GM12892 (cell line): ENCODE data around the gene CAPN11.
A peak's percentile ranks its signal among the peaks of the same experiment; 100 is the strongest.
"Not testable (repeated sequence)": the region's sequence is repeated elsewhere in the genome, so short reads cannot be mapped to it uniquely, and the experiment has no call there.

Experiments
- DNase-seq: peaks from one replicate; pipeline ENCODE4 v3.0.0; 2011; ENCODE audit not compliant: insufficient read length
- FAIRE-seq: peaks from 2 replicates; lab custom pipeline; 2011; peaks lifted over from hg19 to GRCh38; lab: Jason Lieb, UNC
- POLR2A ChIP-seq: IDR thresholded peaks from 2 replicates; pipeline ENCODE4 v1.6.1; 2011; ENCODE audit warnings: low read depth, low read length, control low read depth
- POLR2AphosphoS5 ChIP-seq: IDR thresholded peaks from 2 replicates; pipeline ENCODE4 v1.6.1; 2011; ENCODE audit warnings: low read depth, low read length, control low read depth
- TAF1 ChIP-seq: IDR thresholded peaks from 2 replicates; pipeline ENCODE4 v1.6.1; 2011; ENCODE audit warnings: low read depth, mild to moderate bottlenecking, control low read depth, low read length, borderline replicate concordance

CAPN11 gene

DNA sequence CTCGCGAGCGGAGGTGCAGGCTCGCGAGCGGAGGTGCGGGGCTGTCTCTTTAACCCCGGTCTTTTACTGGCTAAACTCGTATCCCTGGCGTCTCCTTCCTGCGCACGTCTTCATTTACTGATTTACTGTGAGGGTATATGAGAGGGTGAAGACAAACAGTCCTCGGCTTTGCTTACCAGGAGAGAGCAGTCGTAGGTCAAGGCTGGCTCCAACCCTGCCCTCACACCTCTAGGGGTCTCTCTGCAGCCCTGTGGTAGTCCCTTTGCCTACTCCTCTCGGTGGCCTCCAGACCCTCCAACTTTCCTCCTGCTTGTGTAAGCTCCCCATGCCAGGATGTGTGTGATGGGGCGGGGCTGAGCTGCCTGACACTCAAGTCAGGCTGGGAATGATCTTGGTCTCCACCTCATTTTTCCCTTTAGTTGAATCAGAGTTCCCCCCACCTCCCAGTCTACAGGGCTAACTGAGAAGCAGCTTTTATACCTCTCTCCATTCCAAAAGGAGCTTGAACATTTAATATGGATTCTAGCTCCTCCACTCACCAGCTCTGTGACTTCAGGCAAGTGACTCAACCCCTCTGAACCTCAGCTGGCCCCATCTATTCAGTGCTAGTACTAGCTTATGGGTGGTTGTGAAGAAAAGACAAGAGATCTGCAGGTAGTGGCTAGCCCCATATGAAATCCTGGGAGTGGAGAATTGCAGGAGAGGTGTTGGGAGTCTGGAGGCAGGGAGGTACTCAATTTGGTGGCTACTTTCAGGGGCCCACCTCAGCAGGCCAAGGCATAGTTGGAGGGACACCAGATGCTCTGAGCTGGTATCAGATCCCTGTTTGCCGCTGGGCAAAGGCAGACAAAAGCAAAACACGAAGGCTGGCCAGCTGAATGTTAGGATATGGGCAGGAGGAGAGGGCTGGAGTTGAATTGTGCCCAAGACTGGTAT, 65.7 kb downstream of the CAPN11 start:
- FAIRE-seq (peak; percentile 71), DNase-seq (no peak)
- TF ChIP-seq POLR2AphosphoS5 (peak; percentile 2; the same call in 1 of the 2 replicates), POLR2A (no peak)

DNA sequence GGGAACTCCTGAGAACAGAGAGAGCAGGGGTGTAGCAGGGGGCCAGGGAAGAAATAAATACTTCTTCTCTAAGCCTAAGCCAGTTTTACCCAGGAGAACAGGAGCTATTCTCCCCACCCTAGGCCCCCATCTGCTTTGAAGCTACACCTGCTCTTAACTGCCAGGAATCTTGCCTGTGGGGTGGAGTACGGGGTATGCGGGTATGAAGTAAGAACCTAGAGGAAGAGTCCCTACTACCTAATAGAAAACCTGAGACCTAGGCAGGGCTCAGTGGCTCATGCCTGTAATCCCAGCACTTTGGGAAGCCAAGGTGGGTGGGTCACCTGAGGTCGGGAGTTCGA, 66.3 kb downstream of the CAPN11 start:
- FAIRE-seq, result no peak

GRCh38 chr6:44225579-44226325, 67.1 kb downstream of the CAPN11 start:
- TF ChIP-seq TAF1 (no peak), POLR2AphosphoS5 (no peak), POLR2A (no peak)
- DNase-seq (no peak), FAIRE-seq (no peak)

More for the DNA sequence above, 66.3 kb downstream of the CAPN11 start:
- DNase-seq, result no peak
- TF ChIP-seq POLR2AphosphoS5, result no peak
- TF ChIP-seq POLR2A, result no peak
- no peak for TF ChIP-seq TAF1

GRCh38 chr6:44226368-44227147, 67.9 kb downstream of the CAPN11 start:
- no peak for FAIRE-seq
- DNase-seq, result no peak

DNA sequence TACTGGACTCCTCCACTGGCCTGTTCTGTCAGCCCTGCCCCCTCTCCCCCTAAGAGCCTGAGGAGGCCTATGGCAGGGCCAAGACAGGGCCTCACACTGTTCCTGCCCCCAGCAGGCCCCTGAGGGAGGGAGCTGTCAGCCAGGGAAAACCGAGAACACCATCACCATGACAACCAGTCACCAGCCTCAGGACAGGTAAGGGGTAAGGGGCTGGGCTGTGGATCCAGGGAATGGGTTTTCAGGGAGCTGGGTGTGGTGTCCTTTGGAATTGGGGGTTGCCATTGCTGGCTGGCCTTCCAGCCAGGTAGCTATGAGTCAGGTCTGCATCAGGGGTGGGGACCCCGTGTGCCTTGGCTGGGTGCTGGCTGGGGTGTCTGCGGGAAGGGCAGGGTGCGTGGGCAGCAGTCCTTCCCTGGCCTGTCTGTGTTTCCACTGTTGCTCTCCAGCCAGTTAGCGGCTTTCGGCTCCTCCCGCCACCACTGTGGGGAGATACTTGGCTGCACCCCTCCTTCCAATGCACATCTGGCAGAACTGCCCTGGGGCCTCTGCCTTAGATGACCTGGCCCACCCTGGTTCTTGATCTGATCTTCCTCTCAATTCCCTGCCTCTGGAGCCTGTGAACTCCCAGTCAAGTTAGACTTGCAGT, 68.7 kb downstream of the CAPN11 start:
- DNase-seq (no peak), FAIRE-seq (no peak)
- TF ChIP-seq TAF1 (no peak), POLR2A (no peak), POLR2AphosphoS5 (no peak)

More at GRCh38 chr6:44226368-44227147, 67.9 kb downstream of the CAPN11 start:
- TF ChIP-seq TAF1 (no peak), POLR2AphosphoS5 (no peak), POLR2A (no peak)

DNA sequence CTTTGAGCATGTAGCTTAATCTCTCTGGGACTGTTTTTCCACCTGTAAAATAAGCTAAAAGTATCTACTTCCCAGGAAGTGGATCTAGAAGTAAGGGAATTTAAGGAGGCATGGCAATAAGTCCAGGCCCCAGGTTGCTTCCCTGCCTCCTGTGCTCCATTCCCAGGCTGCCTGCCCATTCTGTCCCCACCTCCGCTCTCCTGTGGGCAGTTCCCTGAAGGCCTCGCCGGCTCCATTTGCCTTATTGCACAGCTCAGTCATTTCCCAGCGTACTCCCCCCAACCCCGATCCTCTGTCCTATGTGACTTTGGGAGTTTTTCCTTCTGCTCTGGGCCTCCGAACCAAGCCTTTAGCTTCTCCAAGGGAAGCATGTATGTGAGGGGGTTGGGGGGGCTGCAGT, 69.4 kb downstream of the CAPN11 start:
- DNase-seq (no peak), FAIRE-seq (no peak)
- TF ChIP-seq TAF1, result no peak
- TF ChIP-seq POLR2A, result no peak

DNA sequence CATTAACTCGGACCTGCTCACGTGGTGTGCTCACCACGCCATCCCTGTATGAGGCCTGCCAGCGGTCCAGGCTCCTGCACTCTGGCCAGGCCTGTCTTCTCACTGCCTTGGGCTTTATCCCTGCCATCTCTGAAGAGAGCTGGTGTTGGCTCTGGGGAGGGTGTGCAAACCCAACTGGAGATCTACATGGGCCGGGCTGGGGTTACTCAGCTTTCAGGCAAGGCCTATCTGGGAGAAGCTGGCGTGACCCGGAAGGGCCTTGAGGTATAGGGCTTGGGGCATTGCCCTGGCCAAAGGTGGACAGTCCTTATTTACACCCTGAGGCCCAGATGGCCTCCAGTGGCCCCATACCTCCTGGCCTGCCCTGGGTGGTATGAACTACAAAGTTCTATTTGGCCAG, 69.8 kb downstream of the CAPN11 start:
- no peak for DNase-seq
- TF ChIP-seq TAF1 (no peak), POLR2A (no peak), POLR2AphosphoS5 (no peak)
- FAIRE-seq, result no peak

GRCh38 chr6:44228836-44229235, 70.2 kb downstream of the CAPN11 start:
- FAIRE-seq, result no peak
- TF ChIP-seq TAF1, result no peak
- TF ChIP-seq POLR2A, result no peak
- no peak for TF ChIP-seq POLR2AphosphoS5
- DNase-seq, result no peak

- TF ChIP-seq POLR2A (no peak), POLR2AphosphoS5 (no peak), TAF1 (no peak)
Observed at GRCh38 chr6:44229376-44230033, 70.9 kb downstream of the CAPN11 start.

DNA sequence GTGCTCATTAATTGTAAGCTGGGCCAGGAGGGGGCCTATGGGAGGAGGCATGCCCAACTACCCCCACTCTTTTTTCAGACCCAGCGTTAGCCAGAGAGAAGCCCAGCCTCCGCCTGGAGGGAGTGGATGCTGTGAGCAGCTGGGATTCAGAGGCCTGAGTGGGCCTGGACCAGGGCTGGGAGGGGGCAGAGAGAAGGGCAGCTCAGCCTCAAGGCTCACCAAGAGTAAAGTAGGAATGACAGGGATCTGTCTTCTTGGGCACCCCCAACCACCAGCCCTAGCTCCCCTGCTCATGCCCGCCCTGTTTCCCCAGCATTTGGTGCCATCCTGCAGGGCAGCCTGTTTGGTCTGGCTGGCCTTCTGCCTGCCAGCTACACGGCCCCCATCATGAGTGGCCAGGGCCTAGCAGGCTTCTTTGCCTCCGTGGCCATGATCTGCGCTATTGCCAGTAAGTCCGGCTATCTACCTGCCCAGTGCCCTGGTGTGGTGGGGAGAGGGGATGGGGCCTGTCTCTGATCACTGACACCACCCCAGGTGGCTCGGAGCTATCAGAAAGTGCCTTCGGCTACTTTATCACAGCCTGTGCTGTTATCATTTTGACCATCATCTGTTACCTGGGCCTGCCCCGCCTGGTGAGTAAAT, 71.5 kb downstream of the CAPN11 start:
- FAIRE-seq (no peak), DNase-seq (no peak)
- TF ChIP-seq POLR2A (no peak), TAF1 (no peak), POLR2AphosphoS5 (no peak)

More at GRCh38 chr6:44229376-44230033, 70.9 kb downstream of the CAPN11 start:
- DNase-seq, result no peak
- no peak for FAIRE-seq

DNA sequence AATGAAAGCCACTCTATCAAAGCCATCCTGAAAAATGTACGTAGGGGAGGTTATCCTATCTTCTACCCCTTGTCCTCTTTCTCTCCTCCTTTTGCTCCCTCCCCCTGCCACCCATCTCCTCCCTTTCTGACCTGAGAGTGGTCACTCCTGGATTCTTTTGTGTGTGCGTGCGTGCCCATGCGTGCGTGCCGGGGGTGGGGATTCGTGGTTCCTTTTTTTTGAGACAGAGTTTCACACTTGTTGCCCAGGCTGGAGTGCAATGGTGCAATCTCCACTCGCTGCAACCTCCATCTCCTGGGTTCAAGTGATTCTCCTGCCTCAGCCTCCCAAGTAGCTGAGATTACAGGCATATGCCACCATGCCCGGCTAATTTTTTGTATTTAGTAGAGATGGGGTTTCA, 72.8 kb downstream of the CAPN11 start:
- FAIRE-seq, DNase-seq: not testable (repeated sequence)
